Measurements from ENCODE around the gene FBXW4.

The FBXW4 gene, protein sequence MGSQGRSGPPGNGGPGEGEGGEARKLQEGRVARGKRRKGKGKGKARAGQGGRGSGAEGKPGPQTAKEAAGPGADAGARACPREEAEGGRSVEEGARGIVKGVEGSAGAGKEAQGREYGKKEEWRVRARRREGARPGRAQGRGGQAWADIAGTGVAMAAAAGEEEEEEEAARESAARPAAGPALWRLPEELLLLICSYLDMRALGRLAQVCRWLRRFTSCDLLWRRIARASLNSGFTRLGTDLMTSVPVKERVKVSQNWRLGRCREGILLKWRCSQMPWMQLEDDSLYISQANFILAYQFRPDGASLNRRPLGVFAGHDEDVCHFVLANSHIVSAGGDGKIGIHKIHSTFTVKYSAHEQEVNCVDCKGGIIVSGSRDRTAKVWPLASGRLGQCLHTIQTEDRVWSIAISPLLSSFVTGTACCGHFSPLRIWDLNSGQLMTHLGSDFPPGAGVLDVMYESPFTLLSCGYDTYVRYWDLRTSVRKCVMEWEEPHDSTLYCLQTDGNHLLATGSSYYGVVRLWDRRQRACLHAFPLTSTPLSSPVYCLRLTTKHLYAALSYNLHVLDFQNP

DNA sequence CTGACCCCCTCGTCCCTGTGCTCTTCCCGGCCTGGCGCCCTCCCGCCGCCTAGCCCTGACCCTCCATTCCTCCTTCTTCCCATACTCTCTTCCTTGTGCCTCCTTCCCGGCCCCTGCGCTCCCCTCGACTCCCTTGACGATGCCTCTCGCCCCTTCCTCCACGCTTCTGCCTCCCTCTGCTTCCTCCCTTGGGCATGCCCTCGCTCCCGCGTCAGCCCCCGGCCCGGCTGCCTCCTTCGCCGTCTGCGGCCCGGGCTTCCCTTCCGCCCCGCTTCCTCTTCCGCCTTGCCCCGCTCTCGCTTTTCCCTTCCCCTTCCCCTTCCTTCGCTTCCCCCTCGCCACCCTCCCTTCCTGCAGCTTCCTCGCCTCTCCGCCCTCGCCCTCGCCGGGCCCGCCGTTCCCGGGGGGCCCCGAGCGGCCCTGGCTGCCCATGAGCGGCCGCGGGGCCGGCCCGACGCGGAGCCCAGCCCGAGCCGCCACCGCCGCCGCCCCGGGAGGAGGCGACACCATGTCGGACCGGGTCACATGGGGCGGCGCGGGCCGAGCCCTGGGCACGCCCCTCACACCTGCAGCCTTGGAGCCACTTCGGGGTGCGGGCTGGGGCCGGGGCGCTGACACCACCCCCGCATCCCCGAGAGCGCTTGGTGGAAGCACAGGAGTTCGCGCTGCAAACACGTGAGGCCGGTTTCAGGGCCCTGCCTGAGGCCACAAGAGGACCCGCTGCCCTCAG lies at the start of gene FBXW4:
Gene FBXW4 (minus strand): TSS at position 497 of the 730 bp plus-strand sequence. CDS start 65 bp downstream, at position 432.
- DNase-seq = peak; percentile 63

DNA sequence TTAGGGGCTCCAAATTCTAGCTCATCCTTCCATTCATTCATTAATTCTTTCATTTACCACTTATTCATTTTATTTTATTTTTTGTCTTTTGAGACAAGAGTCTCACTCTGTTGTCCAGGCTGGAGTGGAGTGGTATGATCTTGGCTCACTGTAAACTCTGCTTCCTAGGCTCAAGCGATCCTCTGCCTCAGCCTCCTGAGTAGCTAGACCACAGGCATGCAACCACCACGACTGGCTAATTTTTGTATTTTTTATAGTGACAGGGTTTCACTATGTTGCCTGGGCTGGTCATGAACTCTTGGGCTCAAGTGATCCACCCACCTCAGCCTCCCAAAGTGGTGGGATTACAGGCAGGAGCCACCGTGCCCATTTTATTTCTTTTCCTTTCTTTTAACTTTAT lies 49.3 kb upstream of the FBXW4 start:
- DNase-seq = no peak

DNA sequence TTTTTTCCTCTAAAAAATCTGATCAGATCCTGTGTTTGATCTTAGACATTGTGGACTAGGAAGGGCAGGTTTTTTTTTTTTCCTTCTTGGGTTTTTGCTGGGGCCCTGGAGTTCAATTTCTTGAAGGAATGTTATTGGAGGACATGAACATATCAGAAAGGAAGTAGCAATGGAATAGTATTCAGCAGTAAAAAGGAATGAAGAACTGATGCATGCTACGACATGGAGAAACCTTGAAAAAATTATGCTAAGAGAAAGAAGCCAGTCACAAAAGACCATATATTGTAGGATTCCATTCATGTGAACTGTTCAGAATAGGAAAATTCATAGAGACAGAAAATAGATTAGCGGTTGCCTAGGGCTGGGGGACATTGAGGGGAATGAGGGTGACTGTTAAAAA lies 47.0 kb upstream of the FBXW4 start:
- no peak for DNase-seq

DNA sequence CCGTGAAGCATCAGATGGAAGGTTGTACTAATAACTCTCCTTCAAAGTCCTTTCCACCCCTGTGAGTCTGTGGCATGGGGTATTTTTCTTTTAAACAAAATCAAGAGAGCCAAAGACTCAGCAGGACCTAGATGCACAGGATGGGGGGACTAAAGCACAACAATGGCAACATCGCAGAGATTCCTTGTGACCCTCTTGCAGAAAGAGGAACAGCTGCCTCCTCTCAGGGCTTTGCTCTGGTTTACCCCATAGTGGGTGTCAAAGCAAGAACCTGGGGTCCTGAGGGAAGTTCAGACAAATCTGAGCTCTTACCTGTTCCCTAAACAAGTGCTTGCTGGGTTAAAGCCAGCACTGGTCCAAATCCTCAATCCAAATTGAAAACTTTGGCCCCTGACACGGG lies 41.7 kb upstream of the FBXW4 start:
- DNase-seq = no peak

DNA sequence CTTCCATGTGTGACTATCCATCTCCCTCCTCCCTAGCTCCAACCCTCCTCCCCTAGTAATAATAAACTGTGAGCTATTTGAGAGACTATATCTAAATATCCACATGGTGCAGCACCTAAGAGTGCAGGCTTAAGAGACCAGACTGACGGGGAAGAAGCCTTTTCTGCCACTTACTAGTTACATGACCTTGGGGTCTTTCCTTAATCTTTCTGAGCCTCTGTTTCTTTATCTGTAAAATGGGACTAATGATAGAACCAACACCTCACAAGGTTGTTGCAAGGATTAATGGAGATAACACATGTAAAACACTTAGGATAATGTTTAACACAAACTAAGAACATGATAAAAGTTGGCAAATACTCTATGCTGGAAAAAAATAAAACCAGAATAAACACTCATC lies 37.1 kb upstream of the FBXW4 start:
- no peak for DNase-seq

DNA sequence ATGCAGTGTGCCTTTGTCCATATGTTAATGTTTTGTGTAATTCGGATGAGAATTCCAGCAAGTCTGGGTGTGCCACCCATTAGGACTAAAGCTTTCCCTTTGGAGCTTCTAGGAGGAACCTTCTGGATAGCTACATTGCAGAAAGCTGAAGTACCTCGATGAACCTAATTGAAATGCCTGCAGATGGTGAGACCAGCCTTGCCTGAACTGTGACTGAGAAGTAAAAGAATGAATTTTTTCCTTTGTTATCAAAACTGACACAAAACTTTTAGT lies 31.1 kb upstream of the FBXW4 start:
- no peak for DNase-seq

DNA sequence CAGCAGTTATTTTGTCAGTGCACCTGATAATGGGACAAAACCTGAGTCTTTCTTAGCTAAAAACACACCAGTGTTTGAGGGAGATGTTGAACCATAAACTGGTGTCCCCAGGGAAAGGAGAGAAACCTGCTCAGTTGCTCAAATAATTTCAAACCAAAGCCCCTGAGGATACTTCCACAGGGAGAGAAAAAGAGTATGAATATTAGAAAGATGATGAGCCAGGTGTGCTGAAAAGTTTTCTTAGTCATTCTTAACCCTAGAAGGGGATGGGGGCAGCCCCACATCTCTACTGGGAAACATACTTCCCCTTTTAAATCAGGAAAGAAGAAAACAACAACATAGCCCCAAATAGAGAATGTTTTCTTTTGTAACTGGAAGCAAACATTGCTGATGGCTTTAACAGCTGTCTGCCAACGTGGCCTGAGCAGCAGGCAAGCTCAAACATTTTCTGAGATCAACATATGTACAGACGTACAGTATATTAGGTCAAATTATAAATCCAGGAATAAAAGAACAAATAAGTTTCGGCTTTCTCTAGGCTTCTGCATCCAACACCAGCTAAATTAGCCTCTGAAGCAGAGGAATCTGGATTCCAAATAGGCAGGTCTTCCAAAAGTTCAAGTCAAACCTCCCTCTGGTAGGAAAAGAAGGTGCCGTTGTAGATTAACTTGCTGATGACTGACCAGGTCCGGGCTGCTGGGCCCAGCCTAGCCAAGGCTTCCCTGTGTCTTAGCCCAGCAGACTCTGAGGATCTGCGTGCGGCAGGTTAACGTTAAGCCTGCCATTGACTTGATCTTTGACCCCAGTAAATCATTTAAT lies 30.5 kb upstream of the FBXW4 start:
- DNase-seq = no peak

DNA sequence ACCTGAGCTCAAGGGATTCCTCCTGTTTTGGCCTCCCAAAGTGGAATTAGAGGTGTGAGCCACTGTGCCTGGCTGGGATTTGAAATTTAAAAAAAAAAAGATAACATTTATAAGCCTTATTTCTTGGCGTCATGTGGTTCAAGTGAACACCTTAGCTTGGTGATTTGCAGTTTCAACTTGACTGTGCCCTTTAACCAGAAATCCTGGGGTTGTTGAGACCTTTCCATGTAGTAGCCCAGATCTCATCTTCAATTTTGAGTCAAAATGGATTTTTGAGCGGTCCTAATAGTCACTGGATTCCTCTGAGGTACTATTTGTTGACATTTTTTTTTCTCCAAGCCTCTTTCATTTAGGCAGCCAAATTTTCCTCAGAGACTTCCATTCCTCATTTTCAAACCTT lies 29.5 kb upstream of the FBXW4 start:
- DNase-seq = no peak

DNA sequence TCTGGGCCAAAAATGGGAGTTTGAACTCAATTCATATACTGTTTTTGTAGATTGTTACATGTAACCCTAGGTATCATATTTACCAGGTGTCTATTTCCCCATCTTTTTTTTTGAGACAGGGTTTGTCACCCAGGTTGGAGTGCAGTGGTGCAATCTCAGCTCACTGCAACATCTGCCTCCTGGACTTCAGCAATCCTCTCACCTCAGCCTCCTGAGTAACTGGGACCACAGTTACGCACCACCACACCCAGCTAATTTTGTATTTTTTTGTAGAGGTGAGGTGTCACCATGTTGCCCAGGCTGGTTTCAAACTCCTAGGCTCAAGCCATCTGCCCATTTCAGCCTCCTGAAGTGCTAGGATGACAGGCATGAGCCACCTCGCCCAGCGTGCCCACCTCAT lies 28.2 kb upstream of the FBXW4 start:
- DNase-seq = no peak

DNA sequence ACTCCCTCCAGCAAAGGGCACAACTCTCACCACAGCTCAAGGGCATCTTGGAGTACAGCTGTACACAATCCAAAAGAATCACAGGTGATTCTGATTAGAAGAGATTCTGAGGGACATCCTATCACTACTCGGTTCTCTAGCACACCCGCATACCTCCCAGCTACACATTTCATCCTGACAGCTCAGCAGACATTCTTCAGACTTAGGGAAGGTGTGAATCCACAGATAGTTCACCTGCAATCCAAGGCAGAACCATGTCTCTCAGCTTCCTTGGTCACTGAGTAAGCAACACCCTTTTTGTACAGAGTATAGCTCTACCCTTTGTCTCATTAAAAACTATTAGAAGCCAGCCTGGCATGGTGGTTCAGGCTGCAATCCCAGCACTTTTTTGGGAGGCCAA lies 26.8 kb upstream of the FBXW4 start:
- DNase-seq = no peak

DNA sequence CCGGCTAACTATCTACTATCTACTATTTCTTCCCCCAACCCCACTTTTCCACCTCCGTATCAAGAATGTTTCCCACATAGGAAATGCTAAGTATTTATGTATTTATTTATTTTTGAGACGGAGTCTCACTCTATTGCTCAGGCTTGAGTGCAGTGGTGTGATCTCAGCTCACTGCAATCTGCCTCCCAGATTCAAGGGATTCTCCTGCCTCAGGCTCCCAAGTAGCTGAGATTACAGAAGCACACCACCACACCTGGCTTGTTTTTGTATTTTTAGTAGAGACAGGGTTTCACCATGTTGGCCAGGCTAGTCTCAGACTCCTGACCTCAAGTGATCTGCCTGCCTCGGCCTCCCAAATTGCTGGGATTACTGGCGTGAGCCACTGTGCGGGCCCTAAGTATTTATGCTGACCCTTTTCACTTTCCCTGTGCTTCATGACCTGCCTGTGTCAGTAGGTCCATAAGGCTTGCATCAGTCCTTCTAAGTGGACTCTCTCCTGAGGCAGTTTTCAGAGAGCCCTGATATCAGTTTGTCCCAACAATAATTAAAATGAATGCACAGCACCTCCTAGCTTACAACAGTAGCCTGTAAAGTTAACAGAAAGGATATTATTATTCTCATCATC lies 25.7 kb upstream of the FBXW4 start:
- DNase-seq = no peak

DNA sequence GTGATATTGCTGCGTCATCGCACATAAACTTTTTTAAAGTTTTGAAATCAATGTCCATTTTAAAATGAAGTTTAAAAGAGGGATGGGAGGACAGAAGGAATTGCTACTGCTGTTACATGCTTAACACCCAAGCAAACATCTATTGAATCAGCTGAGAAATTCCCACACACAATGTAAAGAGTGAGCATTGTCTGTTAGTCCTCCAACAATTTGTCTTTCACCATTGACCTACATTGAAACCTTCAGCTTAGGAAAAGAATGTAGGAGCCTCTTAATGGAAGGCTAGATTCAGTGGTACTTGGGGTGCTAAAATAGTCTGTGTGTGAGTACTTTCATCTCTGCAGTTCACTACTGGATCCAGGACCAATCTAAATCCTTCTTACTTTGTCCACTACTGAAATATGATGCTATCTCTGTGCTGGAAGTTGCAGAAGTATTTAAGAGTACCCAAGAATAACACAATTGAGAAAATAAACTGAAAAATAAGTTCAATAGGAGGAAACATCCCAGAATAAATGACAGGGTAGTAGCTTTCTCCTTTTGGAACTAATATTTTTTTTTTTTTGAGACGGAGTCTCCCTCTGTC lies 23.8 kb upstream of the FBXW4 start:
- no peak for DNase-seq

DNA sequence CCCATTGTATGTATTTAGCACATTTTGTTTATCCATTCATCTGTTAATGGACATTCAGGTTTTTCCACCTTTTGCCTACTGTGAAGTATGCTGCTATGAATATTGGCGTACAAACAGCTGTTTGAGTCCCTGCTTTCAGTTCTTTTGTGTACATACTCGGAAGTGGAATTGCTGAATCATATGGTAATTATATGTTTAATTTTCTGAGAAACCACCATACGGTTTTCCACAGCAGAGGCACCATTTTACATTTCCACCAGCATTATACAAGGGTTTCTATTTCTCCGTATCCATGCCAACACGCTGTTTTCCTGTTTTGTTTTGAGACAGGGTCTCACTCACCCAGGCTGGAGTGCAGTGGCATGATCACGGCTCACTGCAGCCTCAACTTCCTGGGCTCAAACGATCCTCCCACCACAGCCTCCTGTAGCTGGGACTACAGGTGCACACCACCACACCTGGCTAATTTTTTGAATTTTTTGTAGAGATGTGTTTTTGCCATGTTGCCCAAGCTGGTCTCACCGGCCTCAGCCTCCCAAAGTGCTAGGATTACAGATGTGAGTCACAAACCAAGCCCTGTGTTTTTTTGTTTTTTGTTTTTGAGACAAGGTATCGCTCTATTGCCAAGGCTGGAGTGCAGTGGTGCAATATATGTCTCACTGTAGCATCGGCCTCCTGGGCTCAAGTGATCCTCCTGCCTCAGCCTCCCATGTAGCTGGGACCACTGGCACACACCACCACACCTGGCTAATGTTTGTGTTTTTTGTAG lies 22.1 kb upstream of the FBXW4 start:
- DNase-seq = no peak

DNA sequence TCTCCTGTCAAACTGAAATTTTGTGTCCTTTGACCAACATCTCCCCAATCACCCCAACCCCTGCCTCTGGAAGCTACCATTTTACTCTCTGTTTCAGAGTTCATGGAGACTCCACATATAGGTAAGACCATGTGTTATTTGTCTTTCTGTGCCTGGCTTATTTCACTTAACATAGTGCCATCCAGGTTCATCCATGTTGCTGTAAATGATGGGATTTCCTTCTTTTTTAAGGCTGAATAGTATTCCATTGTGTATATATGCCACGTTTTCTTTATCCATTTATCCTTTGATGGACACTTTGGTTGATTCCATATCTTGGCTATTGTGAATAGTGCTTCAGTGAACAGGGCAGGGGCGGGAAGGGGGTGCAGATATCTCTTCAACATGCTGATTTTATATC lies 18.0 kb upstream of the FBXW4 start:
- DNase-seq = no peak

DNA sequence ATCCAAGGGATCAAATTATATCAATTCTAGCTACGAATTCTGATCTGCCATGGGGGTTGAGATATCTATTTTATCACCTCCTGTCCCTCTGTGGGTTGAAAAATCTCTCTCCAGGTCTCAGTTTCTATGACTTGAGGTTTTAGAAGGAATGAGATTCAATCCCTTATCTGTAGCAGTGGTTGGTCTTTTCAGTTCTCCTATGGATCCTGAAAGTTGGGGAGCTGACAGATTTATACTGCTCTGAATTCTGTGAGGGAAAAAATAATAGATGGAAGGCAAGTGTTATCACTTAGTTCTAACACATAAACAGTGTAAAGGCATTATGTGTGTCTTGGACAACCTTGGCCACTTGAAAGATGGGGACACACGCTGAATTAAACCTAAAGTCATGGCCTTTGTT lies 15.8 kb upstream of the FBXW4 start:
- no peak for DNase-seq

DNA sequence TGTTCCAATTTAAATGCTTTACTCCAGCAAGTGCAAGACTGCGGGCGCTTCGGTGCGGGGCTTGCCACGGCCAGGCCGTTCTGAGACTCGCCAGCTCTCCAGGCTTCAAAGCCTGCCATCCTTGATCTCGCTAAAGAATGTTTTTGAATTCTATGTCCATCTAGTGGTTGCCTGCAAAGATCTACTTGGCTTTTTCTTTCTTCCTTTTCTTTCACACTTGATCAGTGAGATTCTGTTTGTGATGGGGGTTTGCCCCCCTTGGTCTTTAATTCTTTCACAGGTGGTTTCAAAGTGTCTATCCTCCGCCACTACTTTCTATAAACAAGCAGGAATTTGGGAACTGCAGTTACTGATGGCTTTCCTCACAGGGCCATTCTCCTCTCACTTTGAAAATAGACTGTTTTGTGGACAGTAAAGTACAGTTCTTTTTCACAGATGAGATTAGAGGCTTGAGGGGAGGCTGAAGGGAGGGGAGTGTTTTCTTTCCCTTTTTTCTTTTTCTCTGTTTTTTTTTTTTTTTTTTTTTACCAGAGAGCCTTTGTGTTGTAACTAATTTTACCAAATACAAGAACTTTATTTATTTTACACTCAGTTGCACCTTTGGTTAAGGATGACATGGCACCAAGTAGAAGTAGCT lies 15.2 kb upstream of the FBXW4 start:
- no peak for DNase-seq

DNA sequence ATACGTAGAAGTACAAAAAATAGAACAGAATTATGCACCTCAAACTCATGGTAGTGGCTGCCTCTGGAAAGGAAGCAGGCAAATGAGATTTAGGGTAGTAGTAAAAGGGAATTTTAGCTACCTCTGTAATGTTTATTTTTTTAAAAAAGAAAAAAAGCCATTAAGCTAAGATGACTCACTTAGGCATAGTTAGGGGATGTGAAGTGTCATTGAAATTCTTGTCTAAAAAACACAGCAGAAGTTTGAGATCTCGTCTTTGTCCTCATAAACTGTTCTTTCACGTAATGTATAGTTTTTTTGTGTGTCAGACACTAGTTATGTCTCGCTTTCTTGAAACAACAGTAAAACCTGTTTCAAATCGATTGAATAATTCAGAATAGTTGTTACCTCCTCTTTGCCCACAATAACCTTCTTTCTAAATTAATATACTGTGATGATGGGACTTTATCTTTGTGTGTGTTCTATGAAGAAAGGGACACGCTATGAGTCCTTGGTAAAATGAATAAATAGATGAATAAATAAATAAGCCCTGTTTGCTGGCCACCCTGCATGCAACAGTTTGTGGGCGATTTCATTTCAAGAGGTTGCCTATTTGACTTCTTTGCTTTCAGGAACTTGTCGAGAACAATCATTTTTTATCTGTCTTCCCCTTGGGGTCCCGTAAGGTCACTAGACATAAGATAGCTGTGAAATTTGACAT lies 14.5 kb upstream of the FBXW4 start:
- DNase-seq = no peak

DNA sequence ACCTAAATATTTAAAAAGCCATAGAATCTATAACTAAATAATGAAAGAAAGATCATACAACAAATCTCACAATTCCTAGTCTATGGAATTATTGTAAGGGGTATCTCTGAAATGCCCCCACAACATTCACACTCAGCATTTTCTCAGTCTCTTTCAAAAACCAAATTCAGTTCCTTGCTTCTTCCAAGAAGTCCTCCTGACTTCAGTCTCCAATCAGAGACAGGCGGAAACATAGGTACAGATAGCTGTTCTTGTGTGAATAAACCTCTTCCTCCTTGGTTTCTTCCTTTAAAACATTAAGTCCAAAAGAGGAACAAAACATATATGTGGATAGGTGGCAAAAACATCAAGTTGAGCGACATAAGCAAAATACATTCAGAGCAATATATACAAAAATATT lies 13.9 kb upstream of the FBXW4 start:
- DNase-seq = no peak

DNA sequence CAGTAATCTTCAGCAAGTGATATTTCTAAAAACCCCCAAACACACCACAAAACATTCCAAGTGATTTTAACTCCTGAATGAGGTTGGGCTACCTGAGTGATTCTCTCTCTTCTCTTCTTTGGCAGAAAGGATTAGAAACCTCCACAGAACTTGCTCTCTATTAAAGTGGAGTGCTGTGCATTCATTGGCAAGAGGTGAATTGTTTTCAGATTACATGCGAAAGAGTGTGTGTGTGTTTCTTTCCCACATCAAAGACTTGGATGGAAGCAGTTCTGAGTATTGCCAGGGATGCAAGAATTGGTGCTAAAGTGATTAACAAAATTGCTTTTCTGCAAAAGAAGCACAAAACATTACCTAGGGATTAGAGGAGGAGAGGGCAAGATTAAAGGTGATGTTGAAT lies 13.1 kb upstream of the FBXW4 start:
- no peak for DNase-seq

DNA sequence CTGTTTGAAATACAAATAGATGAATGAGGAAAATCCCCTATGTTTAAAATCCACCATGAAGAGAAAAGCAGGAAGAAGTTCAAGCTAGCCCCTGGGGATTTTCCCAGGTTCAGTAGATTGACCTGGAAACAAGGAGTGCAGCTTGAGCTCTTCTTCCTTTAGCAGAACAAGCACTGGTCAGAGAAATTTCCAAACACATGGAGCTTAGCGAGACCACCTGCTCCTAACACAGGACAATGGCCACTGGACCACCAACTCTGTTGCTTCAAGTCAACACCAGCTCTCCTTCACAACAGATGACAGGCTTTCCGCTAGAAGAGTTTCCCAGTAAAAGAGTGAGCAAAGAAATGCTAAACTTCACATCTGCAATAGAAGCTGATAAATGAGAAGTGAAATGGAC lies 9.4 kb upstream of the FBXW4 start:
- DNase-seq = no peak

DNA sequence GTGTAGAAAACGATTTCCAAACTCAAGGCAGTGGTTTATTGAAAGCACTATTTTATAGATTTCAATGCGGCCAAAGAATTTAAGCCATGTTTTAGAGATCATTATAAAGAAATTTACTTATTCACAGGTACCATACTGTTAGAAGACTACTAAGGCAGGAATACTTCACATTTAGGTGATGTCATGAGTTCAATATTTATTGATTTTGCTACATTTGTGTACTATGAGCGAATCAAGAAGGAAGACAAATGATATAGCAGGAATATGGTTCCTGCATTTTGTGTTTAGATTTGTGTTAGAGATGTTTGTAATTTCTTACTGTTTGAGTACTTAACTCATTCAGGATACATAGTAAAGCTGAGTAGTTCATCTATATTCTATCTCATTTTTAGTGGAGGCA lies 1.7 kb upstream of the FBXW4 start:
- no peak for DNase-seq

Data from activated effector memory CD4-positive, alpha-beta T cell treated with Interleukin-2 at 50 U/mL for 16 hours (primary cell).